Keratinocyte (primary cell): ENCODE results near the gene AADAT. TPM values are rescaled to one million over a fixed set of nuclear protein-coding genes. Genes with fewer than 3 reads are reported as not detected.

Experiments
- DNase-seq: peaks from one replicate; pipeline ENCODE4 v3.0.0-alpha.2; 2011; ENCODE audit warnings: low read depth, missing footprints, low spot score
- FAIRE-seq: peaks from 2 replicates; lab custom pipeline; 2011; peaks lifted over from hg19 to GRCh38; lab: Jason Lieb, UNC
- H2AFZ ChIP-seq: 2 replicates; pipeline ENCODE4 v1.6.0; 2012; ENCODE audit warnings: low read length, control low read depth, inconsistent platforms; ENCODE audit not compliant: control insufficient read depth
- H3K27ac ChIP-seq: 2 replicates; pipeline ENCODE4 v1.5.1; 2011; ENCODE audit warnings: low read length; ENCODE audit not compliant: control insufficient read depth, insufficient read depth
- H3K27me3 ChIP-seq: 3 replicates; pipeline ENCODE4 v1.6.0; 2011; ENCODE audit warnings: low read length; ENCODE audit not compliant: control insufficient read depth, insufficient read depth; ENCODE audit errors: extremely low read depth
- H3K36me3 ChIP-seq, 2 experiments: 2 replicates in 1 of 2; 3 replicates in 1 of 2; pipeline ENCODE4 v1.5.1; 2011; ENCODE audit warnings: low read length in 2 of 2, mild to moderate bottlenecking in 1 of 2; ENCODE audit not compliant: control insufficient read depth in 2 of 2, insufficient read depth in 2 of 2; ENCODE audit errors: extremely low read depth in 1 of 2
- H3K4me1 ChIP-seq: 3 replicates; pipeline ENCODE4 v1.5.1; 2011; ENCODE audit warnings: low read length; ENCODE audit not compliant: control insufficient read depth, insufficient read depth; ENCODE audit errors: extremely low read depth
- H3K4me2 ChIP-seq: 3 replicates; pipeline ENCODE4 v1.6.0; 2011; ENCODE audit warnings: low read depth, low read length; ENCODE audit not compliant: control insufficient read depth, insufficient read depth; ENCODE audit errors: extremely low read depth
- H3K4me3 ChIP-seq, 3 experiments: fragments of 200-600 bp in 1 of 3; sonication (generic) in 1 of 3; 2 replicates in 2 of 3; 3 replicates in 1 of 3; pipeline ENCODE4 v1.5.1; 2011 to 2016; ENCODE audit warnings: low read length in 3 of 3, mild to moderate bottlenecking in 3 of 3, control low read depth in 2 of 3, inconsistent platforms in 1 of 3, low read depth in 1 of 3, mixed read lengths in 1 of 3, mixed run types in 1 of 3, moderate library complexity in 1 of 3; ENCODE audit not compliant: control insufficient read depth in 2 of 3, insufficient read depth in 2 of 3; ENCODE audit errors: extremely low read depth in 1 of 3
- H3K79me2 ChIP-seq: 2 replicates; pipeline ENCODE4 v1.6.0; 2012; ENCODE audit warnings: low read length; ENCODE audit not compliant: control insufficient read depth, insufficient read depth
- H3K9ac ChIP-seq: 3 replicates; pipeline ENCODE4 v1.6.0; 2011; ENCODE audit warnings: low read length; ENCODE audit not compliant: control insufficient read depth, insufficient read depth; ENCODE audit errors: extremely low read depth
- H3K9me1 ChIP-seq: 3 replicates; pipeline ENCODE4 v1.6.0; 2011; ENCODE audit warnings: low read length; ENCODE audit not compliant: control insufficient read depth, insufficient read depth; ENCODE audit errors: extremely low read depth
- H3K9me3 ChIP-seq: 2 replicates; pipeline ENCODE4 v1.5.1; 2012; ENCODE audit warnings: low read depth, low read length; ENCODE audit not compliant: control insufficient read depth
- H4K20me1 ChIP-seq: 3 replicates; pipeline ENCODE4 v1.6.0; 2011; ENCODE audit warnings: low read length; ENCODE audit not compliant: control insufficient read depth, insufficient read depth; ENCODE audit errors: extremely low read depth
- EZH2 ChIP-seq: IDR thresholded peaks from one replicate; pipeline ENCODE4 v1.6.1; 2012; ENCODE audit warnings: inconsistent platforms, mild to moderate bottlenecking, low read length, moderate library complexity
- dilution Hi-C: fragments of 300-500 bp; cut with MboI; formaldehyde crosslinking; loops from one replicate; pipeline ENCODE4 v1.7.0; 2020; ENCODE audit warnings: low sequenced_read_pairs; ENCODE audit not compliant: extremely low pct_ligation_motif_present
- polyA plus RNA-seq, 5 experiments: library from polyadenylated mRNA; depleted of rRNA in 3 of 5; stranded (reverse) in 3 of 5; stranded (forward) in 1 of 5; unstranded in 1 of 5; fragments of >200 nt; gene quantifications; 1 replicate in 1 of 5; 2 replicates in 3 of 5; 3 replicates in 1 of 5; pipeline versions ENCODE4 v1.2.1 to v1.2.3, GENCODE V29; 2011 to 2012; ENCODE audit warnings: missing spikeins in 2 of 5, low read depth in 1 of 5, low replicate concordance in 1 of 5
- TF ChIP-seq, protein P1 (sequence below), 3 experiments: IDR thresholded peaks in 1 of 3; conservative IDR thresholded peaks in 1 of 3; optimal IDR thresholded peaks in 1 of 3; 2 replicates in 2 of 3; 3 replicates in 1 of 3; pipeline versions ENCODE3 to v1.5.1; 2011; ENCODE audit warnings: low read length in 3 of 3, mild to moderate bottlenecking in 3 of 3, moderate library complexity in 2 of 3, control low read depth in 1 of 3, inconsistent platforms in 1 of 3; ENCODE audit not compliant: insufficient read depth in 2 of 3; ENCODE audit errors: extremely low read depth in 1 of 3

Gene AADAT
- polyA plus RNA-seq, 1 donor (not counting 4 experiments of a cell fraction or from before 2014, with no cell fraction given), result 5.2 TPM

DNA sequence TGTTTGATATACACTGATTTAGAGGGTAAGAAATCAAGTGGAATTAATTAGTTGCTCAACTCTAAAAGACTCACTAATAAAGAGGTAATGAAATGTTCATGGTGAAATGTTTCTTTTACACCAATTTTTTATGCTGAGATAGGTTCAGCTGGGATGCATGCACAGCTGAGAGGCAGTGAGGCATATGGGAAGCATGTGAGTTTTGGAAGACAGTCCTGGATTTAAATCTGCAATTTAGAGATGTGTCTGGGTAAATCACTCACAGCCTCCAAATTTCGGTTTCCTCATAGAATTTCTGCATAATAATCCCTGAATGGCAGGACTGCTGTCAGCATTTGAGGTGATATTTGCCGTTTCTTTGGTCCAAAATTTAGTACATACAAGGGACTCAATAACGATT lies 48.2 kb upstream of the AADAT start:
- Histone ChIP-seq H3K79me2 (no peaks in the 10 kb centered on the region), H3K27me3 (no peaks in the 10 kb centered on the region), H4K20me1 (no peaks in the 10 kb centered on the region), H3K4me1 (no peaks in the 10 kb centered on the region), H3K9ac (no peak overlapping the region), H3K27ac (no peak overlapping the region), H3K9me1 (no peaks in the 10 kb centered on the region), H3K4me2 (no peak overlapping the region), H3K4me3 (no peak overlapping the region), H2AFZ (no peak overlapping the region), H3K36me3 (no peaks in the 10 kb centered on the region), H3K9me3 (no peaks in the 10 kb centered on the region)
- FAIRE-seq (no peak), DNase-seq (no peak)
- no peak for TF ChIP-seq EZH2
- TF ChIP-seq, protein P1, sequence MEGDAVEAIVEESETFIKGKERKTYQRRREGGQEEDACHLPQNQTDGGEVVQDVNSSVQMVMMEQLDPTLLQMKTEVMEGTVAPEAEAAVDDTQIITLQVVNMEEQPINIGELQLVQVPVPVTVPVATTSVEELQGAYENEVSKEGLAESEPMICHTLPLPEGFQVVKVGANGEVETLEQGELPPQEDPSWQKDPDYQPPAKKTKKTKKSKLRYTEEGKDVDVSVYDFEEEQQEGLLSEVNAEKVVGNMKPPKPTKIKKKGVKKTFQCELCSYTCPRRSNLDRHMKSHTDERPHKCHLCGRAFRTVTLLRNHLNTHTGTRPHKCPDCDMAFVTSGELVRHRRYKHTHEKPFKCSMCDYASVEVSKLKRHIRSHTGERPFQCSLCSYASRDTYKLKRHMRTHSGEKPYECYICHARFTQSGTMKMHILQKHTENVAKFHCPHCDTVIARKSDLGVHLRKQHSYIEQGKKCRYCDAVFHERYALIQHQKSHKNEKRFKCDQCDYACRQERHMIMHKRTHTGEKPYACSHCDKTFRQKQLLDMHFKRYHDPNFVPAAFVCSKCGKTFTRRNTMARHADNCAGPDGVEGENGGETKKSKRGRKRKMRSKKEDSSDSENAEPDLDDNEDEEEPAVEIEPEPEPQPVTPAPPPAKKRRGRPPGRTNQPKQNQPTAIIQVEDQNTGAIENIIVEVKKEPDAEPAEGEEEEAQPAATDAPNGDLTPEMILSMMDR (optimal IDR thresholded peaks at IDR 0.05 in 1 of 3, IDR thresholded peaks at IDR 0.05 in 1 of 3, conservative IDR thresholded peaks at IDR 0.05 in 1 of 3; ENCODE audit: extremely low read depth in 1 of 3, insufficient read depth in 2 of 3, low read length in 3 of 3), result no peak
- dilution Hi-C loops, result no loop called here

- FAIRE-seq (no peak), DNase-seq (no peak)
- dilution Hi-C loops, result no loop called here
- no peak overlapping the region for H3K4me2 ChIP-seq
- no peaks in the 10 kb centered on the region for H4K20me1 ChIP-seq
- no peak overlapping the region for H3K27ac ChIP-seq
- H3K4me3 ChIP-seq, result no peak overlapping the region
- no peaks in the 10 kb centered on the region for H3K9me1 ChIP-seq
- H3K79me2 ChIP-seq, result no peaks in the 10 kb centered on the region
- TF ChIP-seq EZH2, result no peak
- TF ChIP-seq, protein P1 (optimal IDR thresholded peaks at IDR 0.05 in 1 of 3, IDR thresholded peaks at IDR 0.05 in 1 of 3, conservative IDR thresholded peaks at IDR 0.05 in 1 of 3; ENCODE audit: extremely low read depth in 1 of 3, insufficient read depth in 2 of 3, low read length in 3 of 3), result no peak
- no peaks in the 10 kb centered on the region for H3K27me3 ChIP-seq
- no peaks in the 10 kb centered on the region for H3K4me1 ChIP-seq
- H3K9ac ChIP-seq, result no peak overlapping the region
- H3K36me3 ChIP-seq, result no peaks in the 10 kb centered on the region
- H3K9me3 ChIP-seq, result no peaks in the 10 kb centered on the region
- H2AFZ ChIP-seq, result no peak overlapping the region
Observed at GRCh38 chr4:170137466-170137865, 47.7 kb upstream of the AADAT start.
